HepG2 (cell line): ENCODE data around the gene LTK. TPM values are rescaled to one million over a fixed set of nuclear protein-coding genes. Genes with fewer than 3 reads are reported as not detected.

ENCODE experiments used
- ATAC-seq: fragments of 200-7000 bp; cut with Tn5 transposase; 3 replicates; pipeline ENCODE4 v1.9.1; 2020; ENCODE audit warnings: mild to moderate bottlenecking, moderate library complexity
- BruUV-seq: library from RNA; stranded (reverse); fragments of 400-500 nt; replicated peaks from 2 replicates; lab custom pipeline; 2021; lab: Mats Ljungman, UMichigan
- CTCF ChIA-PET: fragments of 300-600 bp; formaldehyde crosslinking; extraction: SDS; loops from one replicate; lab custom pipeline; 2021; ENCODE audit warnings: low total read pairs, inconsistent platforms, low intra/inter-chr PET ratio; lab: Yijun Ruan, JAX
- POLR2A ChIA-PET: fragments of 350-600 bp; sonication (Branson Sonifier 250); formaldehyde crosslinking; loops from one replicate; lab custom pipeline; 2020; ENCODE audit warnings: antibody characterized with exemption, inconsistent platforms; lab: Yijun Ruan, JAX
- DNase-seq: peaks from one replicate; pipeline ENCODE4 v3.0.0-alpha.2; 2015; ENCODE audit warnings: low spot score
- FAIRE-seq: peaks from 3 replicates; lab custom pipeline; 2011; peaks lifted over from hg19 to GRCh38; lab: Jason Lieb, UNC
- H2AFZ ChIP-seq: one replicate; pipeline ENCODE4 v1.6.1; 2011; ENCODE audit warnings: low read length, inconsistent platforms
- H3K27ac ChIP-seq: fragments of 300-600 bp; 3 replicates; pipeline ENCODE4 v1.8.0; 2011; ENCODE audit warnings: mixed run types, mild to moderate bottlenecking, mixed read lengths, low read length, inconsistent platforms; ENCODE audit not compliant: insufficient read depth; ENCODE audit errors: extremely low read length
- H3K27me3 ChIP-seq, 2 experiments: fragments of 200-600 bp in 1 of 2; 2 replicates in 1 of 2; 3 replicates in 1 of 2; pipeline versions ENCODE4 v1.6.0 to v1.8.0; 2011; ENCODE audit warnings: low read length in 2 of 2, mild to moderate bottlenecking in 2 of 2, moderate library complexity in 2 of 2, inconsistent platforms in 1 of 2; ENCODE audit not compliant: insufficient read depth in 2 of 2, control insufficient read depth in 1 of 2
- H3K36me3 ChIP-seq, 2 experiments: fragments of 200-600 bp in 1 of 2; replicated peaks in 1 of 2; 2 replicates in 1 of 2; 3 replicates in 1 of 2; pipeline versions ENCODE4 v1.5.1 to v1.8.0; 2011; ENCODE audit warnings: low read length in 2 of 2, inconsistent platforms in 1 of 2; ENCODE audit not compliant: insufficient read depth in 2 of 2, control insufficient read depth in 1 of 2
- H3K4me1 ChIP-seq: 2 replicates; pipeline ENCODE4 v1.5.1; 2012; ENCODE audit warnings: low read length, inconsistent platforms; ENCODE audit not compliant: insufficient read depth
- H3K4me2 ChIP-seq: 2 replicates; pipeline ENCODE4 v1.6.0; 2011; ENCODE audit warnings: low read depth, low read length, inconsistent platforms
- H3K4me3 ChIP-seq, 3 experiments: fragments of 200-600 bp in 1 of 3; sonication (generic), shearing (Covaris generic) in 1 of 3; replicated peaks in 1 of 3; 2 replicates each; pipeline ENCODE4 v1.5.1; 2011 to 2016; ENCODE audit warnings: low read length in 3 of 3, inconsistent platforms in 2 of 3, low read depth in 2 of 3, mild to moderate bottlenecking in 2 of 3, control low read depth in 1 of 3, mixed read lengths in 1 of 3; ENCODE audit not compliant: insufficient read depth in 1 of 3
- H3K79me2 ChIP-seq: one replicate; pipeline ENCODE4 v1.6.1; 2011; ENCODE audit warnings: low read length, inconsistent platforms; ENCODE audit not compliant: insufficient read depth
- H3K9ac ChIP-seq: 2 replicates; pipeline ENCODE4 v1.6.0; 2011; ENCODE audit warnings: mild to moderate bottlenecking, low read depth, low read length, inconsistent platforms; ENCODE audit not compliant: insufficient read depth
- H3K9me3 ChIP-seq: 2 replicates; pipeline ENCODE4 v1.5.1; 2012; ENCODE audit warnings: mild to moderate bottlenecking, low read length
- H4K20me1 ChIP-seq: 2 replicates; pipeline ENCODE4 v1.6.0; 2011; ENCODE audit warnings: inconsistent platforms, mild to moderate bottlenecking, low read length, moderate library complexity; ENCODE audit not compliant: insufficient read depth
- GFI1 ChIP-seq: sonication (generic); formaldehyde crosslinking; IDR thresholded peaks from 2 replicates; pipeline ENCODE4 v1.5.0; 2020; ENCODE audit warnings: missing genetic modification reagents, mild to moderate bottlenecking, borderline replicate concordance
- HNRNPK ChIP-seq: fragments of 200-400 bp; formaldehyde crosslinking; IDR thresholded peaks from 2 replicates; pipeline ENCODE4 v1.6.1; 2018; ENCODE audit warnings: low read length, low read depth, moderate library complexity, mild to moderate bottlenecking; ENCODE audit not compliant: poor library complexity, severe bottlenecking
- RAD51 ChIP-seq: fragments of 450-650 bp; IDR thresholded peaks from 2 replicates; pipeline ENCODE4 v1.6.1; 2016; ENCODE audit warnings: borderline replicate concordance
- SOX13 ChIP-seq, 3 experiments: fragments of 450-650 bp in 1 of 3; sonication (generic) in 1 of 3; formaldehyde crosslinking in 1 of 3; IDR thresholded peaks in 2 of 3; conservative IDR thresholded peaks in 1 of 3; 2 replicates each; pipeline versions ENCODE4 v1.5.0 to v1.6.1; 2016 to 2020; ENCODE audit warnings: antibody characterized with exemption in 1 of 3, mild to moderate bottlenecking in 1 of 3, missing compliant biosample characterization in 1 of 3, missing genetic modification reagents in 1 of 3, moderate library complexity in 1 of 3
- USF2 ChIP-seq, 2 experiments: sonication (generic) in 1 of 2; formaldehyde crosslinking in 1 of 2; IDR thresholded peaks; 2 replicates each; pipeline versions ENCODE4 v1.5.1 to v1.6.1; 2011 to 2020; ENCODE audit warnings: borderline replicate concordance in 1 of 2, low read depth in 1 of 2, low read length in 1 of 2, mild to moderate bottlenecking in 1 of 2, missing genetic modification reagents in 1 of 2, moderate library complexity in 1 of 2
- ZNF597 ChIP-seq: sonication (generic); formaldehyde crosslinking; IDR thresholded peaks from 2 replicates; pipeline ENCODE4 v1.5.0; 2020; ENCODE audit warnings: missing genetic modification reagents
- ZNF772 ChIP-seq: sonication (generic); formaldehyde crosslinking; IDR thresholded peaks from 2 replicates; pipeline ENCODE4 v1.5.0; 2020; ENCODE audit warnings: mild to moderate bottlenecking, missing genetic modification reagents
- WGBS: methylation state at CpG from one replicate; pipeline ENCODE4 v1.1.6; 2017; ENCODE audit warnings: low lambda C conversion rate; 5-methylcytosine and 5-hydroxymethylcytosine counted together
- in situ Hi-C: cut with HindIII; loops from 2 replicates; pipeline ENCODE4 v1.10.0; 2017; ENCODE audit warnings: low pct_unique_long_range_greater_than_20kb; ENCODE audit not compliant: extremely low pct_ligation_motif_present
- intact Hi-C: fragments of 100-400 bp; cut with micrococcal nuclease; formaldehyde crosslinking; loops from one replicate; pipeline ENCODE4 v1.10.0; 2022; ENCODE audit not compliant: unreplicated experiment
- polyA plus RNA-seq, 8 experiments: library from polyadenylated mRNA; depleted of rRNA in 3 of 8; stranded (reverse) in 7 of 8; unstranded in 1 of 8; fragments of >200 nt; fragmentation: Illumina TruSeq in 4 of 8; extraction: Trizol in 4 of 8; gene quantifications; 2 replicates each; pipeline versions ENCODE4 v1.2.1 to v1.2.3, GENCODE V29; 2011 to 2016; ENCODE audit warnings: low read depth in 4 of 8, missing spikeins in 1 of 8, mixed read lengths in 1 of 8; ENCODE audit not compliant: insufficient read depth in 1 of 8
- total RNA-seq, 5 experiments: library from RNA; depleted of rRNA; stranded (reverse); fragments of >200 nt; fragmentation: Illumina TruSeq; extraction: Trizol; gene quantifications; 2 replicates each; pipeline ENCODE4 v1.2.3, GENCODE V29; 2016; ENCODE audit warnings: low read depth in 1 of 5

Gene LTK
- total and polyA plus RNA-seq, 2 of the 13 experiments (the other 11 are each of a cell fraction or from before 2014, with no cell fraction given): 0.01 TPM; not detected in 1

- H3K79me2 ChIP-seq: no peaks in the 10 kb centered on the region
- no peak overlapping the region for H2AFZ ChIP-seq
- intact Hi-C loops (loop anchor here (5.0 kb wide), 1 partner anchor 42 kb away; no protein-coding TSS in a partner anchor), in situ Hi-C loops (no loop called here)
- DNase-seq (no peak), FAIRE-seq (no peak), ATAC-seq (no peak)
- no peak overlapping the region for H3K4me2 ChIP-seq
- no peak overlapping the region for H3K9ac ChIP-seq
- no peaks in the 10 kb centered on the region for H3K4me1 ChIP-seq
- ChIA-PET CTCF (interaction anchor here (1.0 to 1.6 kb wide), 3 partner anchors 29 to 139 kb away, joined by 3 to 13 read pairs (median 4); partner anchors contain the start of gene ITPKA), POLR2A (interaction anchor here (1.8 kb wide), 1 partner anchor 28 kb away, joined by 4 read pairs; no protein-coding TSS in a partner anchor)
- H3K36me3 ChIP-seq: peaks cover 1 to 54% of the 10 kb centered on the region in 2 experiments
- WGBS: 94% methylated on average over 9 of the region's 9 CpGs
- H3K4me3 ChIP-seq: no peak overlapping the region
- TF ChIP-seq HNRNPK: peak; percentile 83
- no peak for TF ChIP-seq USF2 (IDR thresholded peaks at IDR 0.05; ENCODE audit: low read depth, low read length)
- no peak for TF ChIP-seq USF2 (CRISPR knock-in tag; IDR thresholded peaks at IDR 0.05; ENCODE audit: borderline replicate concordance)
- TF ChIP-seq ZNF597 (CRISPR knock-in tag): no peak
- no peak for TF ChIP-seq SOX13 (IDR thresholded peaks at IDR 0.05)
- TF ChIP-seq SOX13 (CRISPR knock-in tag; conservative IDR thresholded peaks at IDR 0.05 in 1 of 2, IDR thresholded peaks at IDR 0.05 in 1 of 2): no peak
- no peak for TF ChIP-seq RAD51
- no peak for TF ChIP-seq ZNF772 (CRISPR knock-in tag)
- TF ChIP-seq GFI1 (CRISPR knock-in tag): no peak
- BruUV-seq: no TSS peak
- H3K9me3 ChIP-seq: no peaks in the 10 kb centered on the region
- H4K20me1 ChIP-seq: no peaks in the 10 kb centered on the region
- no peaks in the 10 kb centered on the region for H3K27me3 ChIP-seq
- no peak overlapping the region for H3K27ac ChIP-seq
Observed at GRCh38 chr15:41464889-41465580, 48.6 kb downstream of the LTK start.
